ENCODE results near the gene TICAM1. TPM values are rescaled to one million over a fixed set of nuclear protein-coding genes. Genes with fewer than 3 reads are reported as not detected.
"Not testable (repeated sequence)": the region's sequence is repeated elsewhere in the genome, so short reads cannot be mapped to it uniquely, and the experiment has no call there.

TICAM1 gene
- total and polyA plus RNA-seq, 11 donors, result 3.7 to 13.6 (median 7.0) TPM

DNA sequence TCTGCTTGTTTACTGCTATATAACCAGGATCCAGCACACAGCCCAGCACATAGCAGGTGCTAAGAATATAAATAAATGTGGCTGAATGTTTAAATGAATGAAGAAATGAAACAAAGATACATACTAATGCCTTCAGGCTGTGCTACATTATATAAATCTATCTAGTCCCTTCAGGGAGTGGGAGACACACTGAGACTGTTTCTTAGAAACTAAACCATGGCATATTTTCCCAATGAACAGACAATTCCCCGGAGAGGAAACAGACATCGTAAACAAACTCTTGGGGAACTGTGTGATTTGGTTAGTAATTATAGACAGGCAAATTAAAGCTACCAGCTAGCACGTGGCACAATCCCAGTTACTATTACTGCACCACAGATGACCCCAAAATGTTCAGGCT, 49.7 kb downstream of the TICAM1 start:
- no peak for TF ChIP-seq POLR2A (IDR thresholded peaks at IDR 0.05)
- TF ChIP-seq, protein P1, sequence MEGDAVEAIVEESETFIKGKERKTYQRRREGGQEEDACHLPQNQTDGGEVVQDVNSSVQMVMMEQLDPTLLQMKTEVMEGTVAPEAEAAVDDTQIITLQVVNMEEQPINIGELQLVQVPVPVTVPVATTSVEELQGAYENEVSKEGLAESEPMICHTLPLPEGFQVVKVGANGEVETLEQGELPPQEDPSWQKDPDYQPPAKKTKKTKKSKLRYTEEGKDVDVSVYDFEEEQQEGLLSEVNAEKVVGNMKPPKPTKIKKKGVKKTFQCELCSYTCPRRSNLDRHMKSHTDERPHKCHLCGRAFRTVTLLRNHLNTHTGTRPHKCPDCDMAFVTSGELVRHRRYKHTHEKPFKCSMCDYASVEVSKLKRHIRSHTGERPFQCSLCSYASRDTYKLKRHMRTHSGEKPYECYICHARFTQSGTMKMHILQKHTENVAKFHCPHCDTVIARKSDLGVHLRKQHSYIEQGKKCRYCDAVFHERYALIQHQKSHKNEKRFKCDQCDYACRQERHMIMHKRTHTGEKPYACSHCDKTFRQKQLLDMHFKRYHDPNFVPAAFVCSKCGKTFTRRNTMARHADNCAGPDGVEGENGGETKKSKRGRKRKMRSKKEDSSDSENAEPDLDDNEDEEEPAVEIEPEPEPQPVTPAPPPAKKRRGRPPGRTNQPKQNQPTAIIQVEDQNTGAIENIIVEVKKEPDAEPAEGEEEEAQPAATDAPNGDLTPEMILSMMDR (IDR thresholded peaks at IDR 0.05), result no peak
- Histone ChIP-seq H3K36me3 (no peaks in the 10 kb centered on the region), H3K4me1 (peaks cover 0 to 4% (median 0%) of the 10 kb centered on the region in 12 donors), H3K27me3 (no peaks in the 10 kb centered on the region), H3K4me3 (no peak overlapping the region), H3K27ac (no peak overlapping the region), H3K9me3 (peaks cover 0 to 5% (median 0%) of the 10 kb centered on the region in 12 donors)
- ATAC-seq (no peak), DNase-seq (no peak)
- WGBS, 4 donors, result 48 to 65% (median 52%) methylated on average over 3 of the region's 3 CpGs
- intact Hi-C loops (cut with DNase I), result no loop called here

GRCh38 chr19:4780860-4781259, 50.7 kb downstream of the TICAM1 start:
- H3K27me3 ChIP-seq, result no peaks in the 10 kb centered on the region
- H3K9me3 ChIP-seq, result peaks cover 0 to 5% (median 0%) of the 10 kb centered on the region in 12 donors
- DNase-seq (no peak), ATAC-seq (no peak)
- intact Hi-C loops (cut with DNase I), result no loop called here
- H3K4me3 ChIP-seq, result no peak overlapping the region
- no peaks in the 10 kb centered on the region for H3K36me3 ChIP-seq
- no peak for TF ChIP-seq POLR2A (IDR thresholded peaks at IDR 0.05)
- TF ChIP-seq, protein P1 (IDR thresholded peaks at IDR 0.05), result no peak
- no peak overlapping the region for H3K27ac ChIP-seq
- H3K4me1 ChIP-seq, result peaks cover 0 to 4% (median 0%) of the 10 kb centered on the region in 12 donors
- 73 to 83% (median 77%) methylated on average over 6 of the region's 6 CpGs for WGBS, 4 donors

- 78 to 81% (median 79%) methylated on average over 5 of the region's 5 CpGs for WGBS, 4 donors
- H3K27me3 ChIP-seq; H3K4me3 ChIP-seq; H3K9me3 ChIP-seq; H3K4me1 ChIP-seq; H3K36me3 ChIP-seq; DNase-seq; ATAC-seq; H3K27ac ChIP-seq; intact Hi-C loops (cut with DNase I): not testable (repeated sequence)
Measured at GRCh38 chr19:4778124-4778523, 53.4 kb downstream of the TICAM1 start.

DNA sequence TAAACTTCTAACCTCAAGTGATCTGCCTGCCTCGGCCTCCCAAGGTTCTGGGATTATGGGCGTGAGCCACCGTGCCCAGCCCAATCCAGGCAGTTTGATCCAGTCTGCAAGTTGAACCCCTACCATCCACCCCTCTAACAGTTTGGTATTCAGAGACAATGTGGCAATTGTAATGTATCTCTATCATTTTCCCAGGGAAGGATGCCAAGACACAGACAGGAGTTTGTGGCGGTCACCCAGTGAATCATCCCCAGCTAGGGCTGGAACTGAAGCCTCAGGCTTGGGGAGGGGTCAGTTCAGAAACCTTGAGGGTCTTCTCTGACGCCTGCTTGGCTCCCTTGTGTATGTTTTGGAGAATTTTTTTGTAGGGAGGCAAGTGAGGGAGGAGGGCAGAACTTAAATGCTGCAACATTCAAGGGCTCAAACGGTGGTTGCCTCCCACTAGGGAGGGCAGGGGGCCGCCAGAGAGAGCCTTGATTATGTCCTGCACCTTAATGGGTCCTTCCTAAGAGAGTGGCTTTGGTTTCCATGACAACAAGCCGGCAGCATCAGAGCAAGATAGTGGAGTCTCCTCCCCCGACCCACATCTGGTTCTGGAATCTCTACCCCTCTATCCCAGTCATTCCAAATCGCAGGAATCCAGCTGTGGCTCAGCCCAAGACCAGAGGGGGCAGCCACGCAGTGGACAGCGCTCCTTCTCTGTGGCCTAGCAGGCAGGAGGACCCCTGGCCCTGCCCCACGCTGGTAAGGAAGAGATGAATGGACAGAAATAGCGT, 54.9 kb downstream of the TICAM1 start:
- DNase-seq, result no peak
- no peak for ATAC-seq
- 45 to 51% (median 47%) methylated on average over 13 to 14 of the region's 14 CpGs for WGBS, 4 donors

More for the DNA sequence above, 54.9 kb downstream of the TICAM1 start:
- Histone ChIP-seq H3K4me1 (no peaks in the 10 kb centered on the region), H3K4me3 (no peak overlapping the region), H3K9me3 (peaks cover 0 to 5% (median 0%) of the 10 kb centered on the region in 12 donors), H3K27ac (no peak overlapping the region), H3K36me3 (no peaks in the 10 kb centered on the region), H3K27me3 (no peaks in the 10 kb centered on the region)
- TF ChIP-seq POLR2A (IDR thresholded peaks at IDR 0.05), result no peak
- TF ChIP-seq, protein P1 (IDR thresholded peaks at IDR 0.05), result no peak
- intact Hi-C loops (cut with DNase I), result no loop called here

Measured in heart left ventricle (tissue), 16 donors.